ENCODE measurements around the gene FNDC11.

Gene FNDC11

DNA sequence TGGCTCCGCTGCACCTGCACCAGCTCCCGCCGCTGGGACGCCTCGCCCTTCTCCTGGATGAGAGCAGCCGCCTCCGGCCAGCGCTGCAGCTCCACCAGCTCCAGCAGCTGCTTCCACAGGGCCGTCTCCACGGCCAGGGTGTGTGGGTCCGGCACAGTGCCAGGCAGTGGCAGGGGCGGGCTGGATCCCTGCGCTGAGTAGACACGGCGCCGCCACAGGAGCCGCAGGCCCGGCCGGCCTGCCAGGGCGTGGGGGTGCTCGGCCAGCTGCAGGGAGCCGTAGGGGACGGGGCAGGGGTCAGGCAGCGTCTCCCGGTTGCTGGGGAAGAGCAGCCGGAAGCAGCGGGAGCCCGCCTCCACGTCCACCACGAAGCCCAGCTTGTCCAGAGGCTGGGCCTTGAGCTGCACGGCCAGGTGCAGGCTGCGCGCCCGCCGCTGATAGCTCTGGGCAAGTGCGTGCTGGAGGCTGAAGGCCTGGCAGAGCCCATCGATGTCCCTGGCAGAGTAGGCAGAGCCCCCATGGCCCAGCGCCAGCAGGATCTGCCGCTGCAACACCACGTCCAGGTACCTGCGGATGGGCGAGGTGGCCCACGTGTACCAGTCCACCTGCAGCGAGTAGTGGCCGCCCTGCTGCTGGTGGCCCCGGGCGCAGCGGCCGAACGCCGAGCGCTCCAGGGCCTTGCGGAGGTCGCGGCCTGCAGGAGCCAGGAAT lies 9.4 kb downstream of the FNDC11 start:
- TF ChIP-seq, protein P1, sequence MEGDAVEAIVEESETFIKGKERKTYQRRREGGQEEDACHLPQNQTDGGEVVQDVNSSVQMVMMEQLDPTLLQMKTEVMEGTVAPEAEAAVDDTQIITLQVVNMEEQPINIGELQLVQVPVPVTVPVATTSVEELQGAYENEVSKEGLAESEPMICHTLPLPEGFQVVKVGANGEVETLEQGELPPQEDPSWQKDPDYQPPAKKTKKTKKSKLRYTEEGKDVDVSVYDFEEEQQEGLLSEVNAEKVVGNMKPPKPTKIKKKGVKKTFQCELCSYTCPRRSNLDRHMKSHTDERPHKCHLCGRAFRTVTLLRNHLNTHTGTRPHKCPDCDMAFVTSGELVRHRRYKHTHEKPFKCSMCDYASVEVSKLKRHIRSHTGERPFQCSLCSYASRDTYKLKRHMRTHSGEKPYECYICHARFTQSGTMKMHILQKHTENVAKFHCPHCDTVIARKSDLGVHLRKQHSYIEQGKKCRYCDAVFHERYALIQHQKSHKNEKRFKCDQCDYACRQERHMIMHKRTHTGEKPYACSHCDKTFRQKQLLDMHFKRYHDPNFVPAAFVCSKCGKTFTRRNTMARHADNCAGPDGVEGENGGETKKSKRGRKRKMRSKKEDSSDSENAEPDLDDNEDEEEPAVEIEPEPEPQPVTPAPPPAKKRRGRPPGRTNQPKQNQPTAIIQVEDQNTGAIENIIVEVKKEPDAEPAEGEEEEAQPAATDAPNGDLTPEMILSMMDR (IDR thresholded peaks at IDR 0.05; ENCODE audit: extremely low read depth, missing control alignments): no peak
- no peak for DNase-seq (ENCODE audit: low spot score)

DNA sequence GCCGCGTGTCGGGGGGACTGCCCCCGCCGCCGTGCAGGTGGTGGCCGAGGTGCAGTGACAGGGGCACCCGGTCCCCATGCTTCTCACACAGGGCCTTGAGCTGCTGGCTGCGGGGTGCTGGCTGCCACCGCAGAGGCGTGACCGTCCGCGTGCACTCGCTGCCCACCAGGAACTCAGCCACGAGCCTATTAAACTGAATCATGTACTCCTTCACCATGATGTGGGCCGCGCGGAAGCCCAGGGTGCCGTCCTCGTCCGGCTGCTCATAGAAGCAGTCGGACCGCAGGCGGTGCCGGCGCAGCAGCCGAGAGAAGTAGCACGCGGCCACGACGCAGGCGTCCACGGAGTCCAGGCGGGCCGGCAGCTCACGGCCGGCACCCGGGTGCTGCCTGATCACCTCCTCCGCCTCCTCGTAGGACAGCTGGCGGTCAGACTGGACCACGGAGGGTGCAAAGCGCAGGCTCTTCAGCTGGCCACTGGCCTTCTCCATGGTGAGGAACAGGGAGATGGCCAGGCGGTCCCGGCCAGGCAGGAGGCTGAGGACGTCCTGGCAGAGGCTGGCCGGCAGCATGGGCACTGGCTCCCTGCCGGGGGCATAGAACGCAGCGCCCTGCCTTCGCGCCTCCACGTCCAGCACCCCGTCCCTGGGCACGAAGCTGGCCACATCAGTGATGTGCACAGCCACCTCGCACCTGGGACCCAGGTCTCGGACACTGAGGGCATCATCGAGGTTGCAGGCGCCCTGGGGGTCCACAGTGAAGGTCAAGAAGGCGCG lies 10.3 kb downstream of the FNDC11 start:
- DNase-seq (ENCODE audit: low spot score): no peak
- TF ChIP-seq, protein P1 (IDR thresholded peaks at IDR 0.05; ENCODE audit: extremely low read depth, missing control alignments): no peak

DNA sequence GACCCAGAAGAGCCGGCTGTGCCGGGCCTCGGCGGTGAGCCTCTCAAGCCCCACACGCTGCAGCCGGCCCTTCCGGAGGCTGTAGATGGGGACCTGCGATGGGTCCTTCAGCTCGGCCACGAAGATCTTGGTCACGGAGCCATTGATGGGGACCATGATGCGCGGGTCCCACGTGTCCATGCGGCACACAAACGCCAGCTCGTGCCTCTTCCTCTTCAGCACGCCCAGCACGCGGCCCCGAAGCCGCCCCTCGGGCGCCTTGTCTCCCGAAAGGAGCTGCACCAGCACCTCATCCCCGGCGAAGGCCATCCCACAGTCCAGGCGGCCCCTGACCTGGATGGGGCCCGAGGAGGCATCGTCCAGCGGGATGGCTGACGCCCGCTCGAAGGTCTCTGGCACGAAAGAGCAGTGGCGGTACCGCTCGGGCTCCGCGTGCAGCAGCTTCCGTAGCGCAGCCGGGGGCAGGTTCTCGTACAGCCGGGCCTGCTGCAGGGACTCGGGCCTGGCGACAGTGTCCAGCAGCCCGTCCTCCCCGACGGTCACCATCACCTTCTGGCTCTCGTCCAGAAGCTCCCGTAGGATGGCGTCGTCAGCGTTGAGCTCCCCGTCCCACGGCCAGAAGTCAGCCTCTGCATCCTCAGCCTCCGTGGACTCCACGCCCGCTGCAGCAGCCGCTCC lies 11.2 kb downstream of the FNDC11 start:
- TF ChIP-seq, protein P1 (IDR thresholded peaks at IDR 0.05; ENCODE audit: extremely low read depth, missing control alignments): no peak
- no peak for DNase-seq (ENCODE audit: low spot score)

DNA sequence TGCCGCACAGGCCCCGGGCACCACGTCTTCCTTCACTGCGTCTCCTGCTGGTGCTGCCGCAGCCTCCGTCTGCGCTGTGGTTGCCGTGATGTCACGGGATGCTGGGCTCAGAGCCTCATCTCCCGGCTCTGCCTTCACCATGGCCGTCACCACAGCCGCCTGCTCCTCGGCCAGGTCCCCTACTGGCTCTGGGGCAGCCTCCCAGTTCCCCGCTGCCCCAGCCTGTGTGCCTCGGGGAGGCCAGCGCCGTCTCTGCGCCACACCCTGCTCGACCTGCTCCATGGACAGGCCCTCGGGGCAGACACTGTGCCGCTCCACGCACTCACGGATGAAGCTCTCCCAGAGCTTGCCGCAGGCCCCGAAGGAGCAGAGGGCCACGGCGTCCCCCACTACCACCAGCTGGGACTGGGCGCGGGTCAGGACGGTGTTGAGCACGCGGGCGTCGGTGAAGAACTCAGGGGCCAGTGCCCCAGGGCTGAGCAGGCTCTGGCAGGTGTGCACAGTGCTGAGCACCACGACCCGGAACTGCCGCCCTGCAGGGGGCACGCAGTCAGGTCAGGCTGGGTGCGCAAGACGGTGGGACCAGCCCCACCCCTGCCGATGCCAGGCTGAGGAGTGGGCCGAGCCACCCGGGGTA lies 11.9 kb downstream of the FNDC11 start:
- TF ChIP-seq, protein P1 (IDR thresholded peaks at IDR 0.05; ENCODE audit: extremely low read depth, missing control alignments): no peak

DNA sequence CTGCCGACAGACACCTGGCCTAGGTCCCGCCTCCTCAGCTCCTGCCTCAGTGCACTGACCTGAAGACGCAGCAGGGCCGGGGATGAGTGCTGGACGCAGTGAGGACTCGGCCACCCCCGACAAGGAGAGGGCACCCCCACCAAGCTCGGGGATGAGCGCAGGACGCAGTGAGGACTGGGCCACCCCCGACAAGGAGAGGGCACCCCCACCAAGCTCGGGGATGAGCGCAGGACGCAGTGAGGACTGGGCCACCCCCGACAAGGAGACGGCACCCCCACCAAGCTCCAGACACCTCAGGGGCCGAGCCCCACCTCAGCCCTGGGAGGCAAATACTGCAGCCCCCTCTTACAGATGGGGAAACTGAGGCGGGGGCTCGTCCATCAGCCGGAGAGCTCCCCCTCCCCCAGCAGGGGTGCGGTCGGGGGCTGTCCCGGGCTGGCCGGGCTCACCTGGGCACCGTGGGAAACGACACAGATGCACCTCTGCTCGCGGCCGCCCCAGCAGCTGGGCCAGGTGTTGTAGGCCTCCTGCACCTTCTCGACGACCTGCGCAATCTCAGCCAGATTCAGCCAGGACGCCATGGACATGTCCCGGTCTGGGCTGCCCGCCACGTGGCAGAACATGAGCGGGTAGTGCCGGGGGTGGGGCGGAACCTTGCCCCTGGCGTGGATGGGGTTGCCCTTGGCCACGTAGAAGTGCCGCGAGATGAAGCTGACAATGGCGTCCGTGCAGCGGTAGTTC lies 12.6 kb downstream of the FNDC11 start:
- DNase-seq (ENCODE audit: low spot score): no peak
- TF ChIP-seq, protein P1 (IDR thresholded peaks at IDR 0.05; ENCODE audit: extremely low read depth, missing control alignments): no peak

More for the DNA sequence above, 11.9 kb downstream of the FNDC11 start:
- DNase-seq (ENCODE audit: low spot score): no peak

DNA sequence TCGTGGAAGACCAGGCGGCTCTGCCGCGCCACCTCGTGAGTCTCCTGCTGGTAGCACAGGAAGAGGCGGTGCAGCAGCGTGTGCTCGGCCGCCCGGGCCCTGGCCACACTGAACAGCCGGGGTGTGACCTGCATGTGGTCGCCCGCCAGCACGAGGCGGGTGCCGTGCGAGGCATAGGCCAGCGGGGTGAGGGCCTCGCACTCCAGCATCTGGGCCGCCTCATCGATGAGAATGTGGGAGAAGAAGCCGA lies 13.1 kb downstream of the FNDC11 start:
- no peak for DNase-seq (ENCODE audit: low spot score)
- TF ChIP-seq, protein P1 (IDR thresholded peaks at IDR 0.05; ENCODE audit: extremely low read depth, missing control alignments): no peak

Measured in GM20000 (cell line).